A673 (cell line): Measurements from ENCODE around the gene SLC47A2. TPM values are rescaled to one million over a fixed set of nuclear protein-coding genes. Genes with fewer than 3 reads are reported as not detected.
A peak's percentile ranks its signal among the peaks of the same experiment; 100 is the strongest.

Source experiments
- BruUV-seq: library from RNA; stranded (reverse); fragments of 400-500 nt; replicated peaks from 2 replicates; lab custom pipeline; 2021; lab: Mats Ljungman, UMichigan
- CTCF ChIA-PET: fragments of 300-600 bp; sonication (Branson Sonifier 250); formaldehyde crosslinking; loops from one replicate; lab custom pipeline; 2022; ENCODE audit warnings: antibody characterized with exemption; lab: Charles Lee
- POLR2A ChIA-PET: fragments of 300-600 bp; sonication (Branson Sonifier 250); formaldehyde crosslinking; loops from one replicate; lab custom pipeline; 2022; ENCODE audit warnings: antibody characterized with exemption; ENCODE audit not compliant: low non-redundant PET; lab: Charles Lee
- DNase-seq: peaks from one replicate; pipeline ENCODE4 v3.0.0-alpha.2; 2015; ENCODE audit warnings: low spot score
- H3K27ac ChIP-seq: fragments of 200-600 bp; sonication (generic); 2 replicates; pipeline ENCODE4 v1.5.1; 2016; ENCODE audit warnings: mixed run types, low read depth, mild to moderate bottlenecking, mixed read lengths, antibody characterized with exemption, low read length; ENCODE audit not compliant: poor library complexity, severe bottlenecking
- H3K27me3 ChIP-seq: fragments of 200-600 bp; sonication (generic); replicated peaks from 2 replicates; pipeline ENCODE4 v1.6.1; 2017; ENCODE audit warnings: mixed run types, low read depth, mild to moderate bottlenecking, mixed read lengths, antibody characterized with exemption, low read length; ENCODE audit not compliant: insufficient read depth, poor library complexity
- H3K36me3 ChIP-seq: fragments of 200-600 bp; sonication (generic); 2 replicates; pipeline ENCODE4 v1.6.1; 2016; ENCODE audit warnings: mixed run types, mild to moderate bottlenecking, mixed read lengths, antibody characterized with exemption, low read length; ENCODE audit not compliant: insufficient read depth, poor library complexity, severe bottlenecking
- H3K4me1 ChIP-seq: fragments of 200-600 bp; sonication (generic); 2 replicates; pipeline ENCODE4 v1.6.1; 2017; ENCODE audit warnings: mixed run types, mild to moderate bottlenecking, mixed read lengths, antibody characterized with exemption, low read length; ENCODE audit not compliant: insufficient read depth, poor library complexity, severe bottlenecking
- H3K4me3 ChIP-seq: fragments of 200-600 bp; sonication (generic); 2 replicates; pipeline ENCODE4 v1.5.1; 2016; ENCODE audit warnings: low read depth, mixed run types, mild to moderate bottlenecking, mixed read lengths, low read length; ENCODE audit not compliant: poor library complexity, severe bottlenecking
- H3K9me3 ChIP-seq: fragments of 200-600 bp; sonication (generic); 2 replicates; pipeline ENCODE4 v1.6.1; 2016; ENCODE audit warnings: mixed run types, low read depth, mild to moderate bottlenecking, mixed read lengths, antibody characterized with exemption, low read length; ENCODE audit not compliant: poor library complexity, severe bottlenecking
- EZH2 ChIP-seq: fragments of 200-600 bp; sonication (generic); IDR thresholded peaks from 2 replicates; pipeline ENCODE4 v1.6.1; 2017; ENCODE audit warnings: borderline replicate concordance, low read depth, mild to moderate bottlenecking, mixed read lengths, antibody characterized with exemption, low read length; ENCODE audit not compliant: poor library complexity, severe bottlenecking
- intact Hi-C: fragments of 100-400 bp; cut with micrococcal nuclease; formaldehyde crosslinking; loops from one replicate; pipeline ENCODE4 v1.10.0; 2022; ENCODE audit not compliant: unreplicated experiment
- total RNA-seq: library from RNA; stranded (reverse); gene quantifications from 2 replicates; pipeline ENCODE4 v1.2.3, GENCODE V29; 2021
- TF ChIP-seq, protein P1 (sequence below): fragments of 300-800, 200-600 bp; sonication (generic); conservative IDR thresholded peaks from 2 replicates; pipeline ENCODE4 v1.5.1; 2017; ENCODE audit warnings: low read depth, mild to moderate bottlenecking, antibody characterized with exemption, low read length, moderate library complexity, mixed read lengths

Gene SLC47A2
- total RNA-seq, 1 experiment from 2014 or later: not detected

DNA sequence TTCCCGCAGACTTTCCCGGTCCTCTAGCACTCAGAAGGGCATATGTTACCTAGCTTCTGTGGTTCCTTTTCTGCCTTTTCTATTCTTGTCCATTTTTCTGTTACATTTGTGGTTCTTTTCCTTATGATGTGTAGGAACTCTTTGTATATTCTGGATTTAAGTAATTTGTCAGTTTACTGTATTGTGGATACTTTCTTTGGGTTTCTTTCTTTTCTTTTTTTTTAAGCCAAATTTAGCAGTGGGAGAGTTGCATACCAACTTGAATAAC lies 67.2 kb downstream of the SLC47A2 start:
- CTCF ChIA-PET: interaction anchor here (0.6 to 0.8 kb wide), 2 partner anchors 95 to 116 kb away, joined by 3 read pairs; no protein-coding TSS in a partner anchor
- Histone ChIP-seq H3K4me3 (peak overlapping the region; percentile 81), H3K27me3 (no peaks in the 10 kb centered on the region), H3K9me3 (peaks cover 2% of the 10 kb centered on the region), H3K36me3 (peaks cover 14% of the 10 kb centered on the region), H3K4me1 (peaks cover 31% of the 10 kb centered on the region), H3K27ac (peak overlapping the region; percentile 79)
- no TSS peak for BruUV-seq
- no peak for DNase-seq
- POLR2A ChIA-PET: no interaction called here
- no peak for TF ChIP-seq EZH2
- TF ChIP-seq, protein P1, sequence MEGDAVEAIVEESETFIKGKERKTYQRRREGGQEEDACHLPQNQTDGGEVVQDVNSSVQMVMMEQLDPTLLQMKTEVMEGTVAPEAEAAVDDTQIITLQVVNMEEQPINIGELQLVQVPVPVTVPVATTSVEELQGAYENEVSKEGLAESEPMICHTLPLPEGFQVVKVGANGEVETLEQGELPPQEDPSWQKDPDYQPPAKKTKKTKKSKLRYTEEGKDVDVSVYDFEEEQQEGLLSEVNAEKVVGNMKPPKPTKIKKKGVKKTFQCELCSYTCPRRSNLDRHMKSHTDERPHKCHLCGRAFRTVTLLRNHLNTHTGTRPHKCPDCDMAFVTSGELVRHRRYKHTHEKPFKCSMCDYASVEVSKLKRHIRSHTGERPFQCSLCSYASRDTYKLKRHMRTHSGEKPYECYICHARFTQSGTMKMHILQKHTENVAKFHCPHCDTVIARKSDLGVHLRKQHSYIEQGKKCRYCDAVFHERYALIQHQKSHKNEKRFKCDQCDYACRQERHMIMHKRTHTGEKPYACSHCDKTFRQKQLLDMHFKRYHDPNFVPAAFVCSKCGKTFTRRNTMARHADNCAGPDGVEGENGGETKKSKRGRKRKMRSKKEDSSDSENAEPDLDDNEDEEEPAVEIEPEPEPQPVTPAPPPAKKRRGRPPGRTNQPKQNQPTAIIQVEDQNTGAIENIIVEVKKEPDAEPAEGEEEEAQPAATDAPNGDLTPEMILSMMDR: no peak
- intact Hi-C loops: loop anchor here (5.0 kb wide), 2 partner anchors 137 to 287 kb away; partner anchors contain the start of gene B9D1

DNA sequence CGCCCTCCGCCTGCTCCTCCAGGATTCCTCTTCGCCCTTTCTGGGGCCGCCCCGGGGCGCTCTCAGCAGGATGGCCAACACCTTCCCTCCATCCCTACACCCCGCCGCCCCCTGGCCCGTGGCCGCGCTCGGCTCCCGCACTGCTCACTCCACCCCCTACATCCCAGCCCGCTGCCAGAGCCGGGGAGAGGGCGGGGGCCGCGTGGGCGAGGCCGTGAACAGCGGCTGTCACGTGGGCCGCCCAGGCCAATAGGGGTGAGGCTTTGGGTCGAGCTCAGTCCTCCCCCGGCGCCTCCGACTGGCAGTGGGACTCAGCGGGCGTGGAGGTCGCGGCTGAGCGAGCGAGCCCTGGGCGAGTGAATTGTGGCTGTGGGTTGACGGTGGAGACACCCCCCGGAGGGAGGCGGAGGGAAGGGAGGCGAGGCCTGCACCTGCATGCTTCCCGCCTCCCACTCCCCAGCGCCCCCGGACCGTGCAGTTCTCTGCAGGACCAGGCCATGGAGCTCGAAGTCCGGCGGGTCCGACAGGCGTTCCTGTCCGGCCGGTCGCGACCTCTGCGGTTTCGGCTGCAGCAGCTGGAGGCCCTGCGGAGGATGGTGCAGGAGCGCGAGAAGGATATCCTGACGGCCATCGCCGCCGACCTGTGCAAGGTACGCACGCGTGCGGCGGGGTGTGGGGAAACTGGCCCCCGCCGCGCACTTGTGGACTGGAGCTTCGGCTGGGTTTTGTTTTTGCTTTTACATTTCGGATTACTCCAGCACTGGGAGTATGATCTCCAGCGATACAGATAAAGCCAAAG lies 67.7 kb downstream of the SLC47A2 start, which contains the start of gene ALDH3A2:
TSS of gene ALDH3A2 (plus strand) at position 277 of the 799 bp plus-strand sequence. CDS start at position 498, 221 bp downstream.
- Histone ChIP-seq H3K4me1 (peaks cover 31% of the 10 kb centered on the region), H3K36me3 (peaks cover 10% of the 10 kb centered on the region), H3K27me3 (no peaks in the 10 kb centered on the region), H3K27ac (peak within 1 kb of the TSS; percentile 79), H3K9me3 (no peaks in the 10 kb centered on the region), H3K4me3 (peak within 1 kb of the TSS; percentile 81)
- POLR2A ChIA-PET: interaction anchor here (0.6 kb wide), 1 partner anchor 1395 kb away, joined by 11 read pairs; no protein-coding TSS in a partner anchor
- CTCF ChIA-PET: interaction anchor here (0.6 to 0.8 kb wide), 2 partner anchors 96 to 116 kb away, joined by 3 read pairs; no protein-coding TSS in a partner anchor
- TF ChIP-seq, protein P1: 0 out of 2 replicates have a peak, but pooled peaks have one; percentile 14
- no peak for TF ChIP-seq EZH2
- DNase-seq: peak; percentile 98
- intact Hi-C loops: loop anchor here (5.0 kb wide), 2 partner anchors 136 to 286 kb away; partner anchors contain the start of gene B9D1
- TSS peak; percentile 36 for BruUV-seq

DNA sequence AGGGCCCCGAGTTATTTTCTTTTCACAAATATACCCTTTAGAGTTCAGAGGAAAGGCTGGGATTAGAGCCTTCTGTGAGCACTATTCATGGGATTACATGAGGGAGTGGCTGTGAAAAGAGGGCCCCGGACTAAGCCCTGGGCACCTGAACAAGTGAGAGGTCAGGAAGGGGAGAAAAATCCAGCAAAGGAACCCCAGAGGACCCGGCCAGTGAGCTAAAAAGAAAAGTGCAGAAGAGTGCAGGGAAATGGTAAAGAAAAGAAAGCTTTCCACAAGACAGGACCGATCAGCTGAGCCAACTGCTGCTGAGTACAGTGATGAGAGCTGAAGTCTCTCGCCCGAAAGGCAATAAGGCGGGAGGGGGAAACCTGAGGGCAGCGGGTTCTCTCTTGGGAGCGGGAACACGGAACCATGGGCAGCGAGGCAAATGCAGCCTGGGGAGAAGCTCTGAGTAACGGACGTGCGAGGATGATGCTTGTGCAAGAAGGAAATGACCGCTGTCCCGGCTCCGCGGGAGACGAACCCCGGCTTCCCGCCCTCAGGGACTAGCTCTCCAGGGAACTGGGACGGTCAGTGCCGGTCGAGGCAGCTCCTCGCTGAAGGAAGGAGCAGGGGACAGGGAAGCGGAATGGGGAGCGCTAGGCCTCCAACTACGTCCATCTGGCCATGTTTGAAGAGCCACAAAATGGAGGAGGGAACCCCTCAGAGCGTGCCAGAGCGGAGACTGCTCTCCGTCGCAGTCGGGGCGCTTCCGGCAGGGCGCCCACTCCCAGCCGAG lies 68.5 kb downstream of the SLC47A2 start:
- ChIA-PET CTCF (interaction anchor here (0.6 kb wide), 1 partner anchor 113 kb away, joined by 4 read pairs; no protein-coding TSS in a partner anchor), POLR2A (interaction anchor here (0.5 kb wide), 1 partner anchor 1451 kb away, joined by 3 read pairs; no protein-coding TSS in a partner anchor)
- Histone ChIP-seq H3K4me1 (peaks cover 31% of the 10 kb centered on the region), H3K27ac (peak overlapping the region; percentile 79), H3K27me3 (no peaks in the 10 kb centered on the region), H3K9me3 (no peaks in the 10 kb centered on the region), H3K4me3 (peak overlapping the region; percentile 81), H3K36me3 (peaks cover 6% of the 10 kb centered on the region)
- BruUV-seq: TSS peak; percentile 88
- intact Hi-C loops: loop anchor here (5.0 kb wide), 2 partner anchors 136 to 286 kb away; partner anchors contain the start of gene B9D1
- TF ChIP-seq, protein P1: no peak
- no peak for TF ChIP-seq EZH2
- peak; percentile 74 for DNase-seq
